Osteoblast (primary cell): ENCODE data around the gene ZYG11A. TPM values are rescaled to one million over a fixed set of nuclear protein-coding genes. Genes with fewer than 3 reads are reported as not detected.
"Not testable (repeated sequence)": the region's sequence is repeated elsewhere in the genome, so short reads cannot be mapped to it uniquely, and the experiment has no call there.

Experiments
- DNase-seq: peaks from one replicate; pipeline ENCODE4 v3.0.0; 2011; ENCODE audit warnings: low spot score, mixed read lengths; ENCODE audit not compliant: insufficient read length; ENCODE audit errors: missing footprints
- H2AFZ ChIP-seq: 2 replicates; pipeline ENCODE4 v1.6.0; 2011; ENCODE audit warnings: mild to moderate bottlenecking, low read length
- H3K27ac ChIP-seq: 2 replicates; pipeline ENCODE4 v1.5.1; 2011; ENCODE audit warnings: mild to moderate bottlenecking, low read depth, low read length, moderate library complexity
- H3K27me3 ChIP-seq: 2 replicates; pipeline ENCODE4 v1.6.0; 2012; ENCODE audit warnings: mild to moderate bottlenecking, control low read depth, inconsistent platforms, low read length, moderate library complexity; ENCODE audit not compliant: insufficient read depth
- H3K36me3 ChIP-seq: 2 replicates; pipeline ENCODE4 v1.5.1; 2011; ENCODE audit warnings: mild to moderate bottlenecking, low read length, control low read depth, moderate library complexity; ENCODE audit not compliant: insufficient read depth
- H3K4me1 ChIP-seq: 2 replicates; pipeline ENCODE4 v1.5.1; 2011; ENCODE audit warnings: mild to moderate bottlenecking, low read length, control low read depth, moderate library complexity; ENCODE audit not compliant: insufficient read depth
- H3K4me2 ChIP-seq: 2 replicates; pipeline ENCODE4 v1.6.0; 2011; ENCODE audit warnings: mild to moderate bottlenecking, low read length; ENCODE audit not compliant: insufficient read depth
- H3K4me3 ChIP-seq: fragments of 200-600 bp; sonication (generic); 3 replicates; pipeline ENCODE4 v1.5.1; 2012; ENCODE audit warnings: mild to moderate bottlenecking, low read length, inconsistent platforms; ENCODE audit not compliant: insufficient read depth
- H3K79me2 ChIP-seq: 2 replicates; pipeline ENCODE4 v1.6.0; 2012; ENCODE audit warnings: mild to moderate bottlenecking, low read length, control low read depth, inconsistent platforms; ENCODE audit not compliant: insufficient read depth
- H3K9me3 ChIP-seq: 2 replicates; pipeline ENCODE4 v1.5.1; 2011; ENCODE audit warnings: low read depth, low read length, control low read depth
- H4K20me1 ChIP-seq: 2 replicates; pipeline ENCODE4 v1.6.0; 2012; ENCODE audit warnings: mild to moderate bottlenecking, low read length, control low read depth; ENCODE audit not compliant: insufficient read depth
- CTCF ChIP-seq: IDR thresholded peaks from 2 replicates; pipeline ENCODE4 v1.5.1; 2011; ENCODE audit warnings: mild to moderate bottlenecking, low read depth, low read length, moderate library complexity; ENCODE audit errors: extremely low read depth
- total RNA-seq: library from RNA; depleted of rRNA; stranded (reverse); fragments of >200 nt; gene quantifications from 2 replicates; pipeline ENCODE4 v1.2.3, GENCODE V29; 2012

The ZYG11A gene
- total RNA-seq, 1 donor = under 0.01 TPM

DNA sequence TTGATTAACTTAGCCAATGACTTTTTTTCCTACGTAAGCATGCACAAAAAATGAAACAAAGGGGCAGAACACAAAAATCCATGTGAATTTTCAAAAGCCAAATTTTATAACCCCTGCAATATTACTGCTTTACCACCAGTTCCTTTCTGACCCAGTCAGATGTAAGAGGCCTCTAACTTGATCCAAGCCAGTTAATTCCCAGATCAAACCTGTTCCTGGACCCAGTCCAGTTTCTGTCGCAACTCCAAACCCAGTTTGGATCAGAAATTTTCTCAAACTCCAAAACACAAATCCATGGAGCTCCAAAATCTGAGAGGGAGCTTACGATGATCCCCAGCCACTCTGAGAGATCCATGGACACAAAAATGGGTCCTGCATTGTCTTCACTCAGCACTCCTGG lies 7.8 kb upstream of the ZYG11A start:
- Histone ChIP-seq H3K27ac (no peak overlapping the region), H3K9me3 (no peaks in the 10 kb centered on the region), H3K36me3 (no peaks in the 10 kb centered on the region), H3K27me3 (no peaks in the 10 kb centered on the region), H3K4me2 (no peak overlapping the region), H2AFZ (no peak overlapping the region), H3K4me3 (no peak overlapping the region), H4K20me1 (no peaks in the 10 kb centered on the region), H3K79me2 (no peaks in the 10 kb centered on the region), H3K4me1 (peaks cover 4% of the 10 kb centered on the region)
- DNase-seq = no peak
- no peak for TF ChIP-seq CTCF

GRCh38 chr1:52836035-52836434 lies 6.5 kb upstream of the ZYG11A start:
- Histone ChIP-seq H3K9me3 (no peaks in the 10 kb centered on the region), H2AFZ (no peak overlapping the region), H3K4me3 (no peak overlapping the region), H3K4me1 (peaks cover 4% of the 10 kb centered on the region), H3K36me3 (no peaks in the 10 kb centered on the region), H3K79me2 (no peaks in the 10 kb centered on the region), H3K4me2 (no peak overlapping the region), H3K27me3 (no peaks in the 10 kb centered on the region), H4K20me1 (no peaks in the 10 kb centered on the region), H3K27ac (no peak overlapping the region)
- no peak for TF ChIP-seq CTCF
- no peak for DNase-seq

GRCh38 chr1:52839175-52839574 lies 3.4 kb upstream of the ZYG11A start:
- not testable (repeated sequence) for H3K4me3 ChIP-seq, H3K36me3 ChIP-seq, H3K27ac ChIP-seq, H3K4me2 ChIP-seq, H3K79me2 ChIP-seq, DNase-seq, H3K4me1 ChIP-seq, H2AFZ ChIP-seq, H3K9me3 ChIP-seq, H4K20me1 ChIP-seq
- peaks cover 15% of the 10 kb centered on the region for H3K27me3 ChIP-seq

DNA sequence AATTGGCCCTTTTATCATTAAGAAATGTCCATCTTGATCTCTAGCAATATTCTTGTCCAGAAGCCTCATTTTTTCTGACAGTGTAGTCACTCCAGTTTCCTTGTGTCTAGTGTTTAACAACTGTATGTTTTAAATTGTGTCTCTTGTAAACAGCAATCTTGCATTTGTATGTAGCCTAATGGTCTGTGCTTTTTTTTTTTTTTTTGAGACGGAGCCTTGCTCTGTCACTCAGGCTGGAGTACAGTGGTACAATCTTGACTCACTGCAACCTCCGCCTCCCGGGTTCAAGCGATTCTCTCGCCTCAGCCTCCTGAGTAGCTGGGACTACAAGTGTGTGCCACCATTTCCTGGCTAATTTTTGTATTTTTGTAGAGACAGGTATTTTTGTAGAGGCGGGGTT lies 2.6 kb downstream of the ZYG11A start:
- DNase-seq, H2AFZ ChIP-seq, H3K27ac ChIP-seq, H3K9me3 ChIP-seq, H3K4me3 ChIP-seq, H3K4me1 ChIP-seq, H3K79me2 ChIP-seq, H3K36me3 ChIP-seq, H4K20me1 ChIP-seq, H3K4me2 ChIP-seq: not testable (repeated sequence)
- H3K27me3 ChIP-seq = peaks cover 15% of the 10 kb centered on the region

- Histone ChIP-seq H4K20me1 (no peaks in the 10 kb centered on the region), H3K4me3 (no peak overlapping the region), H3K36me3 (no peaks in the 10 kb centered on the region), H3K27me3 (peaks cover 3% of the 10 kb centered on the region), H3K79me2 (no peaks in the 10 kb centered on the region), H3K4me2 (no peak overlapping the region), H2AFZ (no peak overlapping the region), H3K9me3 (no peaks in the 10 kb centered on the region), H3K4me1 (no peaks in the 10 kb centered on the region), H3K27ac (no peak overlapping the region)
- no peak for TF ChIP-seq CTCF
- no peak for DNase-seq
These were observed 5.9 kb downstream of the ZYG11A start for GRCh38 chr1:52848423-52848822.
